ENCODE measurements around the gene GIMD1.

The GIMD1 gene

DNA sequence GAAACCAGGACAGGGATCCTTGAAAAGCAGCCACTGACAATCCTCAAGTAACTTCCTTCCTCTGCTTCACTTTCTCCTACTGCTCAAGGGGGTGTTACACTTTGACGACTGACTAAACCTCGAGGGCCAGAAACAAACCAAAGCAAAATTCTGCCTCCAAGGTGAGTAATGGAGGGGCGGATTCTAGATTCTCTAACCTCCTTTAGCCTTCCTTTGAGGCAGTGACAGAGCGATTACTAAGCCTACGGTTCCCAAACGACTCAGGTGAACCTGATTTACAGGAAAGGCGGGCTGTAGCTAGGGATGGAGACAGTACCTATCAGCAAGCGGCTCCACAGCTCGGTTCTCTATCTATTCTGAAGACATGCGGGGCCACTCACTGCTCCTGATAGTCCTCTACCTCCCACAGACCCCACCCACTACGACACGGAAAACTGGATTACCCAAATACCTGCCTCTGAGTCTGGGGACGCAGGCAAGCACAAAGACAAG, 53.1 kb downstream of the GIMD1 start:
- DNase-seq (ENCODE audit: low read depth, low spot score), result no peak

DNA sequence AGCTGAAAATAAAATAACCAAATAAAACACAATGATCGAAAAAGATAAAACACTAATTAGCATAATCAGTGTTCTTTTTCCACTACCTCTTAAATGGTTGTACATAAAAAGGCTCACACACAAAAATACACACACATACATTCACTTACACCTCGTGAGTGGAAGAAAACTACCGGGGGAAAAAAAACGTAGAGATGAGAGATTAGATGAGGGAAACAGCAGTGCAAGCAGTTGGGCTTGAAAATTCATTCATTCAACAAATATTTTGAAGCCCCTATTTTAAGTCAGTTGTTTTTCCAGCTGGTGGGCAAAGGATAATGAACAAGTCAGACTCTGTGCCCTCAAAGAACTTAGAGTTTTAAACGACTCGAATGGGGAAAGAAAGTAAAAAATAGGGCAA, 53.6 kb downstream of the GIMD1 start:
- no peak for DNase-seq (ENCODE audit: low read depth, low spot score)

DNA sequence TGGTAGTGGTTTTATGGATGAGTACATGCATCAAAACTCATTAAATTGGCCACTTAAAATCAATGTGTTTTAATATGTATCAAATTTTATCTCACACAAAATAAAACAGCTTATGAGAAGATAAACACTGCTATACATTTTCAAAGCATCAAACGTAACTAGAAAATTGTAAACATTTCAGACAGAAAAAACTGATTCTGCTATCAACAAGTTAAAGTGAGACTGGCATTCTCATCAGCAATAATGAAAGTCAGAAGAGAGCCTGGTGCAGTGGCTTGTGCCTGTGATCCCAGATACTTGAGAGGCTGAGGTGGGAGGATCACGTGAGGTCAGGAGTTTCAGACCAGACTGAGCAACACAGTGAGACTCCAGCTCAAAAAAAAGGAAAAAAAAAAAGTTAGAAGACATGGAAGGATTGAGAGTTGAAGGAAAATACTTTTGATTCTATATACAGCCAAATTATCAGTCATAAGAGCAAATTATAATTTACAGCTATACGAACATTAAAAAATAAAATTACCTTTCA, 55.5 kb downstream of the GIMD1 start:
- DNase-seq (ENCODE audit: low read depth, low spot score), result no peak

DNA sequence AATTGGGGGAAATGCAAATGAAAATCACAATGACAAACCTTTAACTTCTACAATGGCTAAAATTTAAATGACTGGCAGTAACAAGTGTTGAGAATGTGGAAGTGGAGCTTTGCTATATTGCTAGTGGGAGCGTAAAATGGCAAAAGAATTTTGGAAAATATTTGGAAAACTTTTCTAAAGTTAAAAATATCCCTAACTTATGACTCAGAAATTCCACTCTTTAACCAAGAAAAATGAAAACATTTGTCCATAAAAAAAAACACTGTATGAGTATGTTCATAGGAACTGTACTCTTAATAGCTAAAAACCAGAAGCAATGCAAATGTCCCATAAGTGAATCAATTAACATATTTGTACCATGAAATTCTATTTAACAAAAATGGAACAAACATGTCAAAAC, 56.2 kb downstream of the GIMD1 start:
- DNase-seq (ENCODE audit: low read depth, low spot score), result no peak
